ENCODE measurements around the gene CBY3.
"Not testable (repeated sequence)": the region's sequence is repeated elsewhere in the genome, so short reads cannot be mapped to it uniquely, and the experiment has no call there.

Gene CBY3

GRCh38 chr5:179680780-179681401 is at the start of gene CBY3:
CBY3 (minus strand) TSS chr5:179681034; CDS start chr5:179680918, 116 bp downstream.
- no peak for DNase-seq (ENCODE audit: low read depth in 2 of 2)

DNA sequence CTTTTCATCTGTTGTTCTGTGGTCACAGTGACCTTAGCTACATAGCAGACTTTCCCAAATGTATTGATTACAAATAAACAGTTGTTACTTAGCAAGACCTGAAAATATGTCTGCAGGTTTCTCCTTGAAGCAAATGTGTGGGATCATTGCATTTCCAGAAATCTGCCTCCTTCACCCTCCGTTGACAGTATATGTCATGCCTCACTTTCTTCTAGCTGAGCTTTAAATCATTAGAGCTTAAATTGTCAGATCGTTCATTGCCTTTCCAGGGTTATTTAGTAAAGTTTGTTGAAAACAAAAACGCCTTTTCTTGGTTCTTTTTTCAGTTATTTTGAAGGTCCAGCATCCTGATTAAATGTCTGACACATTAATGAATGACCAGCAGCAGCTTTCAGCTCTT is 49.5 kb upstream of the CBY3 start:
- no peak for DNase-seq (ENCODE audit: low read depth in 2 of 2)

- DNase-seq (ENCODE audit: low read depth in 2 of 2) = no peak
Observed at GRCh38 chr5:179729727-179730126, 48.9 kb upstream of the CBY3 start.

- DNase-seq (ENCODE audit: low read depth in 2 of 2) = no peak
Observed at GRCh38 chr5:179729303-179729702, 48.5 kb upstream of the CBY3 start.

DNA sequence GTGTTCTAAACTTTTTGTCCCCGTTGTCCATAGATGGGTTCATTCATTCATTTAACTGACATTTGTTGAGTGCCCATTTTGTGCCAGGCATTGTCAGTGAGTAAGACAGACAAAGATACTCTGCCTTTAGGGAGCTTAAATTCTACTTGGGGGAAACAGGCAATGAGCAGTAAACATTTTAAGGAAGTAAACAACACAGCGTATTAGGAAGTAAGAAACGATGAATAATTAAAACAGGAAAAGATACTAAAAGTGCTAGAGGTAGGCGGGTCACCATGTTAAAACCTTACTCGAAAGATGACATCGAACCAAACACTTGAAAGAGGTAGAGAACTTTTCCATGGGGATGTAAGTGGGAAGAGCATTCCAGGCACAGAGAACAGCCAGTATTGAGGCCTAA is 46.3 kb upstream of the CBY3 start:
- no peak for DNase-seq (ENCODE audit: low read depth in 2 of 2)

- no peak for DNase-seq (ENCODE audit: low read depth in 2 of 2)
Observed at GRCh38 chr5:179724163-179724562, 43.3 kb upstream of the CBY3 start.

DNA sequence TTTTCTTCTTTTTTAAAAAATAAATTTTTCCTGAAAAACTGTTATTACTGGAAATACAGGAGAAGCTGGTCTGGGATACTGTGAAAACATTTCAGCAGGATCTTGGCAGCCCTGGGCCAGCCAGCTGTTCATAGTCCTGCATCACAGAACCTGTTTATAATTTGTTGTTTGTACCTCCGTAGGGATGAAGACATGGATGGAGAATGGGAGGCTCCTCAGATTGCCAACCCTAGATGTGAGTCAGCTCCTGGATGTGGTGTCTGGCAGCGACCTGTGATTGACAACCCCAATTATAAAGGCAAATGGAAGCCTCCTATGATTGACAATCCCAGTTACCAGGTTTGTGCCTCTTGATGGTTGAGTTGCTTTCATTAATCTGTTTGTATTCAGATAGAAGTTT is 39.4 kb upstream of the CBY3 start:
- DNase-seq (ENCODE audit: low read depth in 2 of 2) = no peak

DNA sequence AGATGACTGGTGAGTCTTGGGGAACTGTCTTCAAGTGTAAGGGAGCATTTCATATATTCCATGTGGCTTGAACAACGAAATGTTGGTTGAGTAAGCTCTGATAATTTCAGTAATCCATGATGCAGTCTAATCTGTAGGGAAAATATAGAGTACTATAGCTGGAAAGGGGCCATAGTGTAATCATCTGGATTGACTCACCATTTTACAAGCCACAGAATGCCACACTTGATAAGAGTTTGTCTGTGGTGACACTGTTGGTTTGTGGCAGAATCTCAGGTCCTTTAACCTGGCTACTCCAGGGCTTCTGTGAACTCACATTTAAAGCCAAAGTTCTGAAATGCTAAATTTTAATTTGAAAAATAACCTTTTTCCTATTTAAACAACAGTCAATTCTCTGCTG is 35.5 kb upstream of the CBY3 start:
- no peak for DNase-seq (ENCODE audit: low read depth in 2 of 2)

- DNase-seq (ENCODE audit: low read depth in 2 of 2) = no peak
Observed at GRCh38 chr5:179700401-179700918, 19.6 kb upstream of the CBY3 start.

DNA sequence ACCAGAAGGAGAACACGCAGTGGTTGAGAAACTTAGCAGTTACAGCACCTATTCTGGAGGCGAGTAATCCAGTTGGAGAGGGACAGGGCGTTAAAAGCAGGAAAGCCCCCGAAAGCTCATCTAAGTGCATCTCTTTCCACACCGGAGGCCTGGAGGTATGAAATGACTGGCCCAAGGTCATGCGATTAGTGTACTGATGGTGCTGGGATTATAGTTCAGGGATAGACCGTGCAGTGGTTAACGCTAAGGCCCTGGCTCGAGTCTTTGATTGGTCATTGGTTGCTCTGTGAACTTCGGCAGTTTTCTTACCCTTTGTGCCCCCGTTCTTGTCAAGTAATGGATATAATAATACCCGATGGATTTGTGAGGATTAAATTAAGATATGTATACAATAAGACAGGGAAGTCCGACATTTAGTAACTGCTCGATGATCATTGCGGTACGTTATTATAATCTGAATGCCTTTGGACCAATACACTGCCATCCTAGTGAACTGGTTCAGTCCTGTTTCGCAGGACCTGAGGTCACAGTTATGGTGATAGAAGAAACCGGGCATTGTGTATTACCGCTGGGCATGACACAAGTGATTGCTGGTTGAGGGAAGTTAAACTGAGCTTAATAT is 18.9 kb upstream of the CBY3 start:
- DNase-seq (ENCODE audit: low read depth in 2 of 2) = peak in 1 of 2 experiments; percentile 28

DNA sequence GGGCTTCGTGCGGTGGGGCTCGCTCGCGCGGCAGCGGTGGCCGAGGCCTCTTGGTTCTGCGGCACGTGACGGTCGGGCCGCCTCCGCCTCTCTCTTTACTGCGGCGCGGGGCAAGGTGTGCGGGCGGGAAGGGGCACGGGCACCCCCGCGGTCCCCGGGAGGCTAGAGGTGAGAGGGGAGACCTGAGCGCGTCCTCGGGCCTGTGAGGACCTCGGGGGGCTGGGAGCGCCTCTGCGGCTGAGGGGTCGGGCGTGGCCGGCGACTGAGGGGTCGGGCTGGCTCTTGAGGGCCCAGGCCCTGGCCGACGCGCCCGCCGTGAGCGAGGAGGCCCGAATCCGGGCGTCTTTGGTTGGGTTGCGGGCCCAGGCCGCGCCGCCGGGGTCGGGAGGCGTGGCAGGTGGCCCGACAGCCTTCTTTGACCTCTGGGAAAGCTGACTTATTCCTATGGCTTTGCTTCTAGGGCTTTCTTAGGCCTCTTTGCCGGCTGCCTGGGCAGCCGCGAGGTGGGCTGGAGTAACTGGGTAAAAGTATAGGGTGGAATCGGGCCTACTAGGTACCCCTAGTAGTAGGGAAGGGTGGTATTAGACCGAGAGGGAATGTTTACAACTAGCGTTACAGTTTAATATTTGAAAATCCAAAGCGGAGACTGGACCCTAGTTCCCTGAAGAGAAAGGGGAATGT is 18.2 kb upstream of the CBY3 start, which contains the start of gene CANX:
Gene CANX (plus strand): TSS at position 33 of the 681 bp plus-strand sequence. CDS start 6,715 bp downstream, outside the sequence.
- DNase-seq (ENCODE audit: low read depth in 2 of 2) = peak in 1 of 2 experiments; percentile 13

GRCh38 chr5:179697993-179698934 is 17.4 kb upstream of the CBY3 start:
- peak; percentile 98 for DNase-seq (ENCODE audit: low read depth in 2 of 2)

- not testable (repeated sequence) for DNase-seq (ENCODE audit: low read depth in 2 of 2)
Observed at GRCh38 chr5:179697543-179697942, 16.7 kb upstream of the CBY3 start.

GRCh38 chr5:179697108-179697507 is 16.3 kb upstream of the CBY3 start:
- no peak for DNase-seq (ENCODE audit: low read depth in 2 of 2)

GRCh38 chr5:179696603-179697002 is 15.8 kb upstream of the CBY3 start:
- DNase-seq (ENCODE audit: low read depth in 2 of 2) = no peak

DNA sequence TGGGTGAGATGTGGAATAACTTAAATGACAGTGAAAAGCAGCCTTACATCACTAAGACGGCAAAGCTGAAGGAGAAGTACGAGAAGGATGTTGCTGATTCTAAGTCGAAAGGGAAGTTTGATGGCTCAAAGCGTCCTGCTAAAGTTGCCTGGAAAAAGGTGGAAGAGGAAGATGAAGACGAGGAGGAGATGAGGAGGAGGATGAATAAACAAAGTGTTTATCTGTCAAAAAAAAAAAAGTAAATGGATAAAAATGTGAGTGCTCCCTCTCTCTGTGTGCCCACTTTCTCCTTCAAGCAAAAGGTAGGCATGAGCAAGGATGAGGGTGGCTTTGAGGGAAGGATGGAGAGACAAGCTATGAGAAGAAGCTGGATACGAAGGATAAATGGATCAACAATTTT is 13.7 kb upstream of the CBY3 start:
- DNase-seq (ENCODE audit: low read depth in 2 of 2) = no peak

DNA sequence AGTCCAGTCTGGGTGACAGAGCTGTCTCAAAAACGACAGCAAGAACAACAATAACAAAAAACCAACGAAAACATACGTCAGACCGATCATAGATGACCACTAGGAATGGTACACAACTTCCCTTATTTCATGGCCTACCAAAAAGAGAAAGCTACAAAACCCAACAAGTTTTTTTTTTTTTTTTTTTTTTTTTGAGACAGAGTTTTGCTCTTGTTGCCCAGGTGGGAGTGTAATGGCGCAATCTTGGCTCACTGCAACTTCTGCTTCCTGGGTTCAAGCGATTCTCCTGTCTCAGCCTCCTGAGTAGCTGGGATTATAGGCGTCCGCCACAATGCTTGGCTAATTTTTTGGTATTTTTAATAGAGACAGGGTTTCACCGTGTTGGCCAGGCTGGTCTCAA is 8.4 kb upstream of the CBY3 start:
- DNase-seq (ENCODE audit: low read depth in 2 of 2) = not testable (repeated sequence)

DNA sequence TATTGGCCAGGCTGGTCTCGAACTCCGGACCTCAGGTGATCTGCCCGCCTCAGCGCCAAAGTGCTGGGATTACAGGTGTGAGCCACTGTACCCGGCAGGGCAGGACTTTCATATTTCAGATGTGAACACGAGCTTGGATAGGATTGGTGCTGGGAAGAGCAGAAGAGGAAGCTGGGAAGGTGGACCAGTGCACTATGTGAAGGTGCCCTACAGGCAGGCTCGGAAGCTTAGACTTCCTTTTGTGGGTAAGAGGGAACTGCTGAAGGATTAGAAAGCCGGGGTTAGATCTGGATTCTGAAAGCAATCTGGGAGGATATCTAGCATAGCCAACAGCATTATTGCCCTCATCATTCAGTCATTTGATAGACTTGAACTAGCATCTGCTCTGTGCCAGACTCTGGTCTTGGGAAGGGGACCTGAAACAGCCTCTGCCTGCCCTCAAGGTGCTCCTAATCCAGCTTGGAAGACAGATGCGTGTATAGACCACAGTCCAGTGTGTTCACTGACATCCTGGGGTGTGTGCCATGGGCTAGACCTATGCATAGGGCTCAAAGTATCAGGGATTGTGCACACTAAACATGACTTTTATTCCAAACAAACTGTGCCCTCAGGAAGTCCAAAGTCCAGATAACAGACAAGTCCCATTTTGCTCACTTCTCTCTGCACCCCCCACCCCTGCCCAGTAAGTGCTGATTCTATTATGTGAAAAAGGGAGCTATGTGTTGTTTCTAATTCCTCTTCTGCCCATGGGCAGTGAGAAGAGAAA is 637 bp downstream of the CBY3 start:
- DNase-seq (ENCODE audit: low read depth in 2 of 2) = no peak

GRCh38 chr5:179679014-179679674 is 1.7 kb downstream of the CBY3 start:
- DNase-seq (ENCODE audit: low read depth in 2 of 2) = peak; percentile 27 to 59
